Right renal cortex interstitium (tissue), 3 donors: ENCODE data around the gene RRAD. TPM values are rescaled to one million over a fixed set of nuclear protein-coding genes. Genes with fewer than 3 reads are reported as not detected.

Source experiments
- DNase-seq, 3 donors: peaks; one replicate each; pipeline ENCODE4 v3.0.0-alpha.2; 2013; ENCODE audit warnings: low read depth in 3 of 3, low spot score in 2 of 3
- polyA plus RNA-seq, 3 donors: library from polyadenylated mRNA; unstranded; fragments of 120-200 nt; gene quantifications; one replicate each; pipeline ENCODE4 v1.2.1, GENCODE V29; 2013; ENCODE audit not compliant: insufficient read length in 3 of 3

The RRAD gene
- polyA plus RNA-seq, 3 donors = 1.9 to 3.2 (median 2.1) TPM

DNA sequence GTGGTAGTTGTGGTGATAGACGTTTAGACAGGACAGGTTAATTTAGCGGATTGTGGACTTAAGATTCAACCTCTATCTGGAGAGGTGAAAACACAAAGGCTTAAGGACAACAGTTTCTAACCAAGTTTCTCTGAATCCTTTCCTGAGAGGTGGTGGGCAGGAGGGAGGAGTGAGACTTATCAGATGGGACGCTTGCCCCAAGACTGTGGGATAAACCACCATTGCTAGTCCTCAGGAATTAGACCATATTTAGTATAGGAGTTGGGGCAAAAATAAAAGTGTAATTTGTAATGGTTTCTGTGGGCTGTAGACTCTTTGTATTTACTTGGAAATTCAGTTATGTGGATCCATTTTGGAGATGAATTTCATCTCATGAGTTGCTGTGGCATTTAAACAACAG, 38.4 kb downstream of the RRAD start:
- DNase-seq = no peak

DNA sequence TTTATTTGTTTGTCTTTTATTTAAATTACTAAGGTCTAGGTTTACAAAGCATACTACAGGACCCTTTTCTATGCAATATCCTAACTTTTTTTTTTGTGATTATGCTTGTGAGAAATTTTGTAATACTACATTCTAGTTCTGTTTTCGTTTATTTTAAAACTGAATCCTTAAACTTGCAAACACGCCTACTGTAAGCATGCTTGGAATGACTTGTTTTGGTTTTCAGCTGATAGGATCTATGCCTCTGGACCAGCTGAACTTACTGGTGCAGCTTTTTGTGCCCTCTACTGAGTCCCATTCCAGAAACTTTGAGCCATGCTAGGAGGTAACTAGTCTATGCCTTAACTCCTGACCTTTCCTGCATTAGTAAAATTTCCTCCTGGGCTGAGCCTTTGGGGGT, 39.0 kb downstream of the RRAD start:
- DNase-seq = no peak

DNA sequence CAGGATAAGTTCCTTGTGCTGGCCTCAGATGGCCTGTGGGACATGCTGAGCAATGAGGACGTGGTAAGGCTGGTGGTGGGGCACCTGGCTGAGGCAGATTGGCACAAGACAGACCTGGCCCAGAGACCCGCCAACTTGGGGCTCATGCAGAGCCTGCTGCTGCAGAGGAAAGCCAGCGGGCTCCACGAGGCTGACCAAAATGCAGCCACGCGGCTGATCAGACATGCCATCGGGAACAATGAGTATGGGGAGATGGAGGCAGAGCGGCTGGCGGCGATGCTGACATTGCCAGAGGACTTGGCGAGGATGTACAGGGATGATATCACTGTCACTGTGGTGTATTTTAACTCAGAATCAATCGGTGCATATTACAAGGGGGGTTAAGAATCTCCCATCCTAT, 39.8 kb downstream of the RRAD start:
- no peak for DNase-seq

DNA sequence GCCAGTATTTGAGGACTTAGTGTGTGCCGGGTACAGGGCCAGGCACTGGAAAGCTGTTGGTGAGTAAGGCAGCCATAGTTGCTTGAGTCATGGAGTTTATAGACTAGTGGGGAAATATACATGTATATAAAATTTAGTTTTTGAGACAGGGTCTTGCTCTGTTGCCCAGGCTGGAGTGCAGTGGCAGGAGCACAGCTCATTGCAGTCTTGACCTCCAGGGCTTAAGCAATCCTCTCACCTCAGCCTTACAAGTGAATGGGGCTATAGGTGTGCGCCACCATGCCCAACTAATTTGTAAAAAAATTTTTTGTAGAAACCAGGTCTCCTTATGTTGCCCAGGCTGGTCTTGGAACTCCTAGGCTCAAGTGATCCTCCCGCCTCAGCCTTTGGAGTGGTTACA, 42.6 kb downstream of the RRAD start:
- DNase-seq = no peak

DNA sequence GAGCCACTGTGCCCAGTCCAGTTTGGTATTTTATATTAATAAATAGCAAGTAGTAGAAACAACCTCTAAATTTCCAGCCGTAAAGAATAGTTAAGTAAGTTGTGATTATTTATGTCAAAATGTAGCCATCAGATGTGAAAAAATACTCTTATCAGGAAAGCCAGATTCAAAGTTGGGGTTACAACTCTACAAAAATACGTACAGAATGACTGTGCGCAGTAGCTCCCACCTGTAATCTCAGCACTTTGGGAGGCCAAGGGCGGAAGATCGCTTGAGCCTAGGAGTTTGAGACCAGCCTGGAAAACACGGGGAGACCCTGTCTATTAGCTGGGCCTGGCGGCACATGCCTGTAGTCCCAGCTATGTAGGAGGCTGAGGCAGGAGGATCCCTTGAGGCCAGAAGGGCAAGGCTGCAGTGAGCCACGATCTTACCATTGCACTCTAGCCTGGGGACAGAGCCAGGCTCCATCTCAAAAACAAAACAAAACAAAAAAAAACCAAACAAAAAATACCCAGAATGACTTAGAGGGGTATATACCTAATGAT, 43.3 kb downstream of the RRAD start:
- no peak for DNase-seq

DNA sequence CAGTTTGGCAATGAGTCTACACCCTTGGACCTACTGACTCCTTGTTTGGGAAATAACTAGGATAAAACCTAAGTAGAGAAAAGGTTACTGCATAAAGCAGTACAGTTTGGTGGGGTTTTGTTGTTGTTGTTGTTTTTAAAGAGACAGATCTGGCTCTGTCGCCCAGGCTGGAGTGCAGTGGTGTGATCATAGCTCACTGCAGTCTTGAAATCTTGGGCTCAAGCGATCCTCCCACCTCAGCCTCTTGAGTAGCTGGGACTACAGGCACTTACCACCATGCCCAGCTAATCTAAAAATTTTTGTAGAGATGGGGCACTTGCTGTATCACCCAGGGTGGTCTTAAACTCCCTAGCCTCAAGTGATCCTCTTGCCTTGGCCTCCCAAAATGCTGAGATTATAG, 43.8 kb downstream of the RRAD start:
- no peak for DNase-seq

DNA sequence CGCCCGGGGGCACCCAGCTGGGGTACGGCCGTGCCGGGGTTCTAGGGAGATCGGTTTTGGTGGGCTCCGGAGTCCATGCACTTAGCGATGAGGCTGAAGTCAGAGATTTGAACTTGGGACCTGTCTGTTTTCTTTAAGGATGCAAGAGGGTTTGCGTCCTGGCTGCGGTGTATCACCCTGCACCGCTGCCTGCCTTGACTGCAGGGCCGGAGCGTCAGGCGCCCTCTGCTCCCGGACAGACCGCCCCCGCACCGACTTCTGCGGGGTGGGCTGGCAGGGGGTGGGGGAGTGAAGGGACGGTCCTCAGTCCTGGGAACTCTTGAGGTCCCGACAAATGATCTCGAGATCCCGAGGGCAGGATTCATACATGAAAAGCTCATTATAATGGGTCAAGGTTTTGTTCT, 44.3 kb downstream of the RRAD start:
- no peak for DNase-seq

DNA sequence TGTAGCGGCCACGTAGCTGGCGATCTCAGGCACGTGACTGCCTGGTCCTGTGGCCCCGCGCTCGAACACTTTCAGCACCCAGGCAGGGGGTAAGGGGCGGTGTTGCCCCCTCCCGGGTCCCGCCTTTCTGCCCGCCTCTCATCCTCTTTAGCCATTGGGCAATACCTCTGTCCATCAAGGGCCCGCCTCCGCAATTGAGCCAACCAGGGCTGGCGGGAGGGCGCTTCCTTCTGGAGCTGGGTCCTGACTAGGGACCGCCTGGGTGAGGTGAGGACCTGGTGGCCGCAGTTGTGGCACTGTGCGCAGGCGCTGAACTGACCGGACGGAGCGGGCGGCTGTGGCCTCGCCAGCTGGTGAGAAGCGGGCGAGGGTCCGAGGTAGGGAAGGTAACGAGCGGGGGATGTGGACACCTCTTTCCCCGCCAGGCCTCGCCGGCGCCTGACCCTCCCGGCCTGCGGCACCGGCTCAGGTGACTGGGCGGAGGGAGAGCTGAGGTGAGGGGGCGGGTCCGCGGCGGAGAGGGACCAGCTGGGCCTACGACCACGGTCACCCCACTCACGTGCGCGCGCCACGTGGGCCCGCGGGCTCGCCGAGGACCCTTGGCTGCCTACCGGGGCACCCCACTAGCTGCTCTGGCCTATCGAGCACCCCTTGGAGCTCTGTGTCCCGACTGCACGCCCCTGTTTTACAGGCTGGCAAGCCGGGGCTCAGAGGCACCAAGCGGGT, 44.9 kb downstream of the RRAD start, which contains the start of gene PDP2:
PDP2 (plus strand) TSS at position 228 of the 726 bp plus-strand sequence. CDS start 3,770 bp downstream, outside the sequence.
- DNase-seq = peak; percentile 86 to 92 (median 87)

DNA sequence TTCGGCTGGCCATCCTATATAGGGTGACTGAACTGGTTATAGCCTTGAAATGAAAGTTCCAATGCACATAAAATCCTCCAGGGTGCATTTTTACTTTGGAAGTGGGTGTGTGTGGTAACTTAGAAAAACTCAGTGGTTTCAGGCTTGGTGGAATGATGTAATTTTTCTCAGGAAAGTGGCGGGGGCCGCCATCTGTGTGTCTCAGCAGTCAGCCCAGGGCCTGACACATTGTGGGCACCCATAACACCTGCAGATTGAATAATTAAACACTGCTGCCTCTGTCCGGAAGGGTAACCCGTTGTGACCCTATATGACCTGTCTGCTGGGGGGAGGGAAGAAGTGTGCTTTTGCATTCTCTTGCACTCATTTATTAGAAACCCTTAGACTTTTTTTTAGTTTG, 47.3 kb downstream of the RRAD start:
- DNase-seq = no peak

DNA sequence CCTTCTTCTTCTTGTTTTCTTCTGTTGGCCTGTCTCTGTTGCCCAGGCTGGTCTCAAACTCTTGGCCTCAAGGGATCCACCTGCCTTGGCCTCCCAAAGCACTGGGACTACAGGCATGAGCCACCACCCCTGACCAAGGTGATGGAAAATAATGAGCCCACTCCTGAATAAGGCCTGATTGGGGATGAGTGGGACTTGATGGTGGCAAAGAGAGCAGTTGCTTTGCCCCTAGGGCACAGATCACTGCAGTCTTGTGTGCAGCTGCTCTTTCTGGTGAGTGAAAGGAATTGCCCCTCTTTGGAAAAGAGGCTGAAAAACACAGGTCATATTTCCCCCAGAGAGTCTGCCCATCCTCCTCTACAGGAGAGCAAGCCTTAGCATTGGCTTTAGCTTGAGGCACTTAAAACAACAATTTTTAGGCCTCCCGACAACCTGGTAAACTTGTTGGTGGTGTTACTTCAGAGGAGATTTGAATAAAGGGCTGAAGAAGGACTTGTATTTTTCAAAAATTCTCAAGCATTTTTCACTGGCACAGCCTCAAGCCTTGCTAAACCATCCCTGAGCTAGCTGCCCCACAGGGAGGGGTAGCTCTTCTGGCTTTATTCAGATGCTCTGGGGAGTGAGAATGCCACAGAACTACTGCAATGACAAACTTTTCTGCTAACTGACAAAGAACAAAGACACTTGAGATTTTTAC, 51.1 kb downstream of the RRAD start:
- no peak for DNase-seq

DNA sequence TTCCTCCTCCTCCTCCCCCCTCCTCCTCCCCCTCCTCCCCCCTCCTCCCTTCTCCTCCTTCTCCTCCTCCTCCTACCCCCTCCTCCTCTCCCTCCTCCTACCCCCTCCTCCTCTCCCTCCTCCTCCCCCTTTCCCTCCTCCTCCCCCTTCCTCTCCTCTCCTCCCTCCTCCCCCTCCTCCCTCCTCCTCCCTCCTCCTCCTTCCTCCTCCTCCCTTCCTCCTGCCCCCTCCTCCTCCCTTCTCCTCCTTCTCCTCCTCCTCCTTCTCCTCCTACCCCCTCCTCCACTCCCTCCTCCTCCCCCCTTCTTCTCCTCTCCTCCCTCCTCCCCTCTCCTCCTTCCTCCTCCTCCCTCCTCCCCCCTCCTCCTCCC, 51.7 kb downstream of the RRAD start:
- DNase-seq = no peak

DNA sequence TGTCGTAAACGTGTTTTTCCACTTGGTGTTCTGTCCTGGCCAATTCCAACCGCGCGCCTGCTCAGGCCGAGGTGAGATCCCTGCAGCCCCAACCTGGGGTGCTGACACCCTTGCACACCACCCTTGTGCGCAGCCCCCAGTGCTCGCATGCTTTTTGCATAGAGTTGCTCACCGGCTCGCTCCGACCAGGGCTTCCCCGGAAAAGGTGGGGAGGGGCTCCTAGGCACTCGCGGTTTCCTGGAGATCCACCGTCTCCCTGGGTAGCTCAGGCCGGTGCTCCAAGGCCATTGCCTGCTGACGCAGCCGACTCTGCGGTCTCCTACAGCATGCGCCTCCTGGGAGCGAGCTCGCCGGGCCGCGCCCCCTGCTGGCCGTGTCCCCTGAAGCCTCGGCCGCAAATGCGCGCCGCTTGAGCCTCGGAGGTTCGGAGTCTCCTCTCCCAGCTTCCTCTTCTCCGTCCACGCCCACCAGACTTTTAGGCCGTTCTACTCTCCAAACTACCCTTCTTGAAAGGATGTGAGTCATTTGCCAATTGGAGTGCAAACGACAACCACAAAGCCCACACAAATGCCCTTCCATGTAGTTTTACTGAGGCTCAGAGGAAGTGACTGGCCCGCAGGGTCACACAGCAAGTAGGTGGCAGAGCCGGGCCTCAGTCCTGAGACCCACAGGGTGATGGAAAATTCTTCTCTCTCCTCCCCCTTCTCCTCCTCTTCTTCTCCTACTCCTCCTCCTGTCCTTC, 52.2 kb downstream of the RRAD start:
- DNase-seq = peak in 2 of 3 donors; percentile 50 to 59

DNA sequence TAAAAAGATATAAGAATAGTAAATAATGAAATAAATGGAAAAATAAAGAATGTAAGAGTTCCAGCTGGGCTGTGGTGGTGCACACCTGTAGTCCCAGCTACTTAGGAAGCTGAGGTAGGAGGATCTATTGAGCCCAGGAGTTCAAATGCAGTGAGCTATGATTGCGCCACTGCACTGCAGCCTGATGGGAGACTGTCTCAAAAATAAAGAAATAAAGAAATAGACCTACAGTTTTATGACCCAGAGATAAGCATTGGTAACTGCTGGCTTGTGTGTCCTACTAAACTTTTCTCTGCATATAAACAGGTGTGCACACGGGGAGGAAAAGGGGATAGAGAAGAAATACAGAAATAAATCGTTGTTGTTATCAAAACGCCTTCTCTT, 52.8 kb downstream of the RRAD start:
- no peak for DNase-seq

DNA sequence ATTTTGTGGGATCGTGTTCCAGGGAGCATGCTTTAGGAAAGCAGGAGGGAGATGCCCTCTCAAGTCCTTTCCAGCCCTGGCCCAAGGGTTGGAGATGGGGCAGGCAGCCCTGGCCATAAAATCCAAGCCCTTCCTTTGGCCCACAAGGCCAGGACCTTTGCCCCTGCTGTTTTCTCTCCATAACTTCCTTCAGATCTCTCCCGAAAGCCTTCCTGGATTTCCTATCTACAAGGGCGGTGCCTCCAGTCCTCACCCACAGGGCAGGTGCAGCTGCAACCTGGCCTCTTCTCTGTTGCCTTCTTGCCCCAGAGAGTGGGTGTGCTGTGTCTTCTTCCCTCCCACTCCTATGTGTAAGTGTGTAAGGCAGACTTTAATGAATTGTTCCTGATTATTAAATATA, 53.5 kb downstream of the RRAD start:
- DNase-seq = no peak

Other genes starting within 250 kb of the RRAD start
- gene CMTM4, start 228.8 kb downstream of the RRAD start, polyA plus RNA-seq = 10 to 100 TPM; 69.1 to 70.8 (median 69.4) TPM
- gene DYNC1LI2, start 173.9 kb downstream of the RRAD start, polyA plus RNA-seq = 100 to 1,000 TPM in 1 of 3 donors, 10 to 100 TPM in 2; 96.3 to 104 (median 97.4) TPM
- under 1 TPM in 1 of 3 donors, not detected in 2; 0.16 TPM for gene TERB1, start 124.0 kb downstream of the RRAD start, polyA plus RNA-seq
- 10 to 100 TPM; 83.5 to 89.4 (median 84.9) TPM for gene NAE1, start 94.6 kb downstream of the RRAD start, polyA plus RNA-seq
- under 1 TPM; 0.11 to 0.25 (median 0.24) TPM for gene CA7, start 81.1 kb downstream of the RRAD start, polyA plus RNA-seq
- gene PDP2, start 45.0 kb downstream of the RRAD start, polyA plus RNA-seq = 10 to 100 TPM; 12.3 to 12.9 (median 12.7) TPM
- 100 to 1,000 TPM; 228 to 269 (median 251) TPM for gene CDH16, start 6.7 kb downstream of the RRAD start, polyA plus RNA-seq
- gene CIAO2B, start 8.9 kb upstream of the RRAD start, polyA plus RNA-seq = 10 to 100 TPM; 76.4 to 98.5 (median 95.7) TPM
- 10 to 100 TPM; 39.6 to 45.2 (median 39.7) TPM for gene CES2, start 10.0 kb upstream of the RRAD start, polyA plus RNA-seq
- 1 to 10 TPM; 1.3 to 3.1 (median 1.8) TPM for gene CES3, start 35.7 kb upstream of the RRAD start, polyA plus RNA-seq
- gene CES4A, start 63.1 kb upstream of the RRAD start, polyA plus RNA-seq = 1 to 10 TPM; 6.1 to 6.8 (median 6.7) TPM
- 10 to 100 TPM; 64.9 to 70.8 (median 66.6) TPM for gene CBFB, start 103.6 kb upstream of the RRAD start, polyA plus RNA-seq
- 10 to 100 TPM; 22.9 to 26.7 (median 23.1) TPM for gene PHAF1, start 184.4 kb upstream of the RRAD start, polyA plus RNA-seq
- gene B3GNT9, start 225.5 kb upstream of the RRAD start, polyA plus RNA-seq = 1 to 10 TPM; 9.0 to 9.8 (median 9.1) TPM
- gene TRADD, start 234.4 kb upstream of the RRAD start, polyA plus RNA-seq = 1 to 10 TPM; 3.5 to 4.3 (median 3.8) TPM
- under 1 TPM; 0.96 to 1.00 (median 0.96) TPM for gene FBXL8, start 234.4 kb upstream of the RRAD start, polyA plus RNA-seq
- 1 to 10 TPM; 1.1 to 1.3 (median 1.2) TPM for gene HSF4, start 239.2 kb upstream of the RRAD start, polyA plus RNA-seq
- 1 to 10 TPM; 3.9 to 4.3 (median 4.2) TPM for gene NOL3, start 245.0 kb upstream of the RRAD start, polyA plus RNA-seq